K562 (cell line): ENCODE data around the gene PPTC7. TPM values are rescaled to one million over a fixed set of nuclear protein-coding genes. Genes with fewer than 3 reads are reported as not detected.

Source experiments
- ATAC-seq: fragments of 200-7000 bp; cut with Tn5 transposase; 3 replicates; pipeline ENCODE4 v1.9.1; 2020; ENCODE audit warnings: moderate library complexity
- BruUV-seq: library from RNA; stranded (reverse); fragments of 400-500 nt; replicated peaks from 2 replicates; lab custom pipeline; 2021; lab: Mats Ljungman, UMichigan
- CTCF ChIA-PET: fragments of 300-600 bp; formaldehyde crosslinking; extraction: SDS; loops from one replicate; lab custom pipeline; 2021; ENCODE audit warnings: low intra/inter-chr PET ratio; lab: Yijun Ruan, JAX
- POLR2A ChIA-PET: fragments of 300-600, 350-650 bp; sonication (Branson Sonifier 250); formaldehyde crosslinking; extraction: SDS; loops from one replicate; lab custom pipeline; 2021; ENCODE audit warnings: antibody characterized with exemption, inconsistent platforms; lab: Yijun Ruan, JAX
- DNase-seq, 4 experiments: peaks; one replicate each; pipeline versions ENCODE4 v3.0.0 to v3.0.0-alpha.2; 2011 to 2018; ENCODE audit warnings: low spot score in 3 of 4, mixed read lengths in 3 of 4; ENCODE audit errors: extremely low read depth in 1 of 4
- FAIRE-seq: peaks from 2 replicates; lab custom pipeline; 2011; peaks lifted over from hg19 to GRCh38; lab: Jason Lieb, UNC
- H2AFZ ChIP-seq: 2 replicates; pipeline ENCODE4 v1.6.0; 2011; ENCODE audit warnings: low read depth, low read length, control low read depth, inconsistent platforms
- H3K27ac ChIP-seq: fragments of 200-600 bp; 3 replicates; pipeline ENCODE4 v1.8.0; 2011; ENCODE audit warnings: low read depth, mild to moderate bottlenecking, control low read depth, inconsistent platforms, low read length, moderate library complexity, mixed read lengths; ENCODE audit errors: extremely low read depth
- H3K27me3 ChIP-seq, 2 experiments: fragments of 300-600 bp in 1 of 2; 2 replicates in 1 of 2; 3 replicates in 1 of 2; pipeline versions ENCODE4 v1.6.0 to v1.8.0; 2011; ENCODE audit warnings: inconsistent platforms in 2 of 2, low read length in 2 of 2, mild to moderate bottlenecking in 1 of 2, mixed read lengths in 1 of 2, moderate library complexity in 1 of 2; ENCODE audit not compliant: control insufficient read depth in 2 of 2, insufficient read depth in 2 of 2
- H3K36me3 ChIP-seq: fragments of 300-600 bp; 3 replicates; pipeline ENCODE4 v1.8.0; 2011; ENCODE audit warnings: mild to moderate bottlenecking, low read length, inconsistent platforms; ENCODE audit not compliant: control insufficient read depth, insufficient read depth
- H3K4me1 ChIP-seq, 2 experiments: fragments of 200-600 bp in 1 of 2; replicated peaks in 1 of 2; 2 replicates in 1 of 2; 3 replicates in 1 of 2; pipeline versions ENCODE4 v1.5.1 to v1.8.0; 2011; ENCODE audit warnings: inconsistent platforms in 2 of 2, low read length in 2 of 2, mild to moderate bottlenecking in 1 of 2, mixed read lengths in 1 of 2, moderate library complexity in 1 of 2; ENCODE audit not compliant: control insufficient read depth in 2 of 2, insufficient read depth in 2 of 2
- H3K4me2 ChIP-seq: 2 replicates; pipeline ENCODE4 v1.6.1; 2011; ENCODE audit warnings: low read length, control low read depth, inconsistent platforms, mixed read lengths; ENCODE audit not compliant: insufficient read depth
- H3K4me3 ChIP-seq: fragments of 200-600 bp; sonication (generic), shearing (Covaris generic); 2 replicates; pipeline ENCODE4 v1.5.1; 2016; ENCODE audit warnings: control low read depth, inconsistent platforms
- H3K79me2 ChIP-seq: fragments of 200-600 bp; 3 replicates; pipeline ENCODE4 v1.8.0; 2011; ENCODE audit warnings: low read length, inconsistent platforms; ENCODE audit not compliant: control insufficient read depth, insufficient read depth
- H3K9ac ChIP-seq, 2 experiments: 2 replicates each; pipeline versions ENCODE4 v1.6.0 to v1.6.1; 2011; ENCODE audit warnings: low read depth in 2 of 2, low read length in 2 of 2, control low read depth in 1 of 2, inconsistent platforms in 1 of 2, mild to moderate bottlenecking in 1 of 2, mixed read lengths in 1 of 2; ENCODE audit not compliant: insufficient read depth in 1 of 2
- H3K9me1 ChIP-seq: one replicate; pipeline ENCODE4 v1.6.0; 2011; ENCODE audit warnings: inconsistent platforms, mild to moderate bottlenecking, low read length, moderate library complexity; ENCODE audit not compliant: control insufficient read depth, insufficient read depth
- H3K9me3 ChIP-seq: replicated peaks from 2 replicates; pipeline ENCODE4 v1.5.1; 2011; ENCODE audit warnings: low read depth, low read length, inconsistent platforms; ENCODE audit not compliant: control insufficient read depth, insufficient read depth
- H4K20me1 ChIP-seq: replicated peaks from 2 replicates; pipeline ENCODE4 v1.6.1; 2011; ENCODE audit warnings: low read length, inconsistent platforms, mixed read lengths; ENCODE audit not compliant: control insufficient read depth, insufficient read depth
- ATF2 ChIP-seq: sonication (generic); formaldehyde crosslinking; IDR thresholded peaks from 2 replicates; pipeline ENCODE4 v1.8.1; 2022; ENCODE audit warnings: missing genetic modification reagents
- DDX20 ChIP-seq: fragments of 450-650 bp; IDR thresholded peaks from 2 replicates; pipeline ENCODE4 v1.6.1; 2016; ENCODE audit warnings: missing genetic modification characterization, low read depth, mild to moderate bottlenecking, missing compliant biosample characterization, moderate library complexity
- FOXA3 ChIP-seq, 2 experiments: fragments of 450-650 bp in 1 of 2; sonication (generic) in 1 of 2; formaldehyde crosslinking; IDR thresholded peaks in 1 of 2; conservative IDR thresholded peaks in 1 of 2; 2 replicates each; pipeline versions ENCODE4 v1.4.0 to v1.8.0; 2020 to 2022; ENCODE audit warnings: mild to moderate bottlenecking in 2 of 2, missing genetic modification reagents in 1 of 2
- GTF2B ChIP-seq: IDR thresholded peaks from 2 replicates; pipeline ENCODE4 v1.6.1; 2011; ENCODE audit not compliant: insufficient read length; ENCODE audit errors: extremely low read depth
- GTF2E2 ChIP-seq: fragments of 200-800 bp; sonication (Bioruptor generic); IDR thresholded peaks from 2 replicates; pipeline ENCODE4 v1.6.1; 2016; ENCODE audit warnings: missing genetic modification characterization, missing compliant biosample characterization
- HNRNPK ChIP-seq: fragments of 200-400 bp; formaldehyde crosslinking; IDR thresholded peaks from one replicate; pipeline ENCODE4 v1.6.1; 2018; ENCODE audit warnings: mild to moderate bottlenecking, low read depth, low read length; ENCODE audit not compliant: poor library complexity, severe bottlenecking
- KLF10 ChIP-seq: fragments of 250-450 bp; sonication (Bioruptor Pico); IDR thresholded peaks from 2 replicates; pipeline ENCODE4 v1.6.1; 2021; ENCODE audit warnings: matching md5 sums
- MXI1 ChIP-seq: IDR thresholded peaks from 2 replicates; pipeline ENCODE4 v1.6.1; 2011; ENCODE audit warnings: low read depth, mild to moderate bottlenecking, improper control_type of control experiment, low read length
- NFE2 ChIP-seq: IDR thresholded peaks from 2 replicates; pipeline ENCODE4 v1.6.1; 2014; ENCODE audit warnings: antibody characterized with exemption, low read depth
- NR2F6 ChIP-seq: fragments of 450-650 bp; formaldehyde crosslinking; IDR thresholded peaks from 2 replicates; pipeline ENCODE4 v1.4.0; 2020; ENCODE audit warnings: mild to moderate bottlenecking
- PML ChIP-seq: IDR thresholded peaks from 2 replicates; pipeline ENCODE4 v1.6.1; 2012; ENCODE audit warnings: low read length, inconsistent platforms
- SIRT6 ChIP-seq: IDR thresholded peaks from one replicate; pipeline ENCODE4 v1.6.1; 2012; ENCODE audit warnings: low read depth, mild to moderate bottlenecking, control low read depth, inconsistent platforms, low read length, moderate library complexity
- ZBTB26 ChIP-seq: fragments of 450-650 bp; formaldehyde crosslinking; IDR thresholded peaks from 2 replicates; pipeline ENCODE4 v1.4.0; 2022; ENCODE audit warnings: missing genetic modification characterization
- ZC3H8 ChIP-seq: fragments of 450-650 bp; IDR thresholded peaks from 2 replicates; pipeline ENCODE4 v1.6.1; 2017
- ZNF217 ChIP-seq: sonication (generic); formaldehyde crosslinking; IDR thresholded peaks from 2 replicates; pipeline ENCODE4 v1.8.0; 2022; ENCODE audit warnings: mild to moderate bottlenecking, missing genetic modification reagents
- ZNF354B ChIP-seq: fragments of 250-450 bp; sonication (Bioruptor Pico); IDR thresholded peaks from 2 replicates; pipeline ENCODE4 v1.4.0; 2020
- ZNF655 ChIP-seq: fragments of 250-450 bp; sonication (Bioruptor Pico); IDR thresholded peaks from 2 replicates; pipeline ENCODE4 v1.5.0; 2021
- ZNF668 ChIP-seq: fragments of 250-450 bp; sonication (Bioruptor Pico); IDR thresholded peaks from 2 replicates; pipeline ENCODE4 v1.8.0; 2022; ENCODE audit warnings: mild to moderate bottlenecking, inconsistent platforms
- ZNF696 ChIP-seq: fragments of 250-450 bp; sonication (Bioruptor Pico); conservative IDR thresholded peaks from 2 replicates; pipeline ENCODE4 v1.4.0; 2020; ENCODE audit warnings: mild to moderate bottlenecking, moderate library complexity
- WGBS: fragments of 100-300 bp; shearing (Covaris generic); methylation state at CpG from one replicate; pipeline ENCODE4 v1.1.6; 2016; ENCODE audit warnings: low coverage, mixed read lengths; ENCODE audit not compliant: insufficient coverage; ENCODE audit errors: missing lambda C conversion rate; 5-methylcytosine and 5-hydroxymethylcytosine counted together
- in situ Hi-C: fragments of 300-500 bp; cut with MboI; formaldehyde crosslinking; loops from 4 replicates; pipeline ENCODE4 v1.15.0; 2018; ENCODE audit warnings: inconsistent platforms, mixed read lengths
- intact Hi-C: fragments of 100-400 bp; cut with micrococcal nuclease; formaldehyde crosslinking; loops from 2 replicates; pipeline ENCODE4 v1.14.2; 2022
- polyA plus RNA-seq, 8 experiments: library from polyadenylated mRNA; depleted of rRNA in 4 of 8; stranded (reverse) in 5 of 8; unstranded in 3 of 8; fragments of >200 nt; fragmentation: Nextera tagmentation in 2 of 8; fragmentation: Illumina TruSeq in 1 of 8; extraction: Ambion mirVana in 2 of 8; extraction: Trizol in 1 of 8; gene quantifications; 2 replicates each; pipeline versions ENCODE4 v1.2.1 to v1.2.3, GENCODE V29; 2011 to 2014; ENCODE audit warnings: inconsistent platforms in 1 of 8, missing spikeins in 1 of 8
- total RNA-seq, 7 experiments: library from RNA; depleted of rRNA in 6 of 7; stranded (reverse); fragments of >200 nt in 6 of 7; fragmentation: Illumina TruSeq in 2 of 7; extraction: Trizol in 2 of 7; gene quantifications; 2 replicates each; pipeline versions ENCODE4 v1.2.1 to v1.2.3, GENCODE V29; 2011 to 2021; ENCODE audit warnings: low replicate concordance in 1 of 7

PPTC7 gene
- total and polyA plus RNA-seq, 9 of the 15 experiments (the other 6 are each of a cell fraction or from before 2014, with no cell fraction given): 2.6 to 23.1 (median 11.9) TPM

- ChIA-PET POLR2A (no interaction called here), CTCF (interaction anchor here (2.8 kb wide), 1 partner anchor 86 kb away, joined by 15 read pairs; no protein-coding TSS in a partner anchor)
- Histone ChIP-seq H3K36me3 (no peaks in the 10 kb centered on the region), H3K79me2 (no peaks in the 10 kb centered on the region), H3K4me1 (no peaks in the 10 kb centered on the region; a peak in 1 of 5 replicates), H3K27ac (no peak overlapping the region), H4K20me1 (no peaks in the 10 kb centered on the region), H3K4me3 (no peak overlapping the region), H3K4me2 (no peak overlapping the region), H3K9me1 (no peaks in the 10 kb centered on the region), H3K27me3 (no peaks in the 10 kb centered on the region), H3K9me3 (0 out of 2 replicates have a peak, but pooled peaks cover 1% of the 10 kb centered on the region), H2AFZ (no peak overlapping the region), H3K9ac (no peak overlapping the region)
- TF ChIP-seq ZNF354B (CRISPR knock-in tag): no peak
- TF ChIP-seq NR2F6: no peak
- no peak for TF ChIP-seq FOXA3 (CRISPR knock-in tag; conservative IDR thresholded peaks at IDR 0.05 in 1 of 2, IDR thresholded peaks at IDR 0.05 in 1 of 2)
- no peak for TF ChIP-seq ZNF668 (CRISPR knock-in tag)
- no peak for TF ChIP-seq HNRNPK
- no peak for TF ChIP-seq ATF2
- TF ChIP-seq ZBTB26 (CRISPR knock-in tag): no peak
- no peak for TF ChIP-seq ZNF696
- no peak for TF ChIP-seq MXI1
- no peak for TF ChIP-seq PML
- no peak for TF ChIP-seq GTF2B
- TF ChIP-seq ZNF217 (CRISPR knock-in tag): no peak
- TF ChIP-seq ZC3H8: no peak
- TF ChIP-seq KLF10 (CRISPR knock-in tag): no peak
- no peak for TF ChIP-seq GTF2E2 (tag)
- no peak for TF ChIP-seq ZNF655 (CRISPR knock-in tag)
- no peak for TF ChIP-seq SIRT6
- no peak for TF ChIP-seq DDX20
- TF ChIP-seq NFE2: no peak
- DNase-seq: no peak
- no peak for FAIRE-seq
- in situ Hi-C loops (loop anchor here (5.0 kb wide), 1 partner anchor 88 kb away; no protein-coding TSS in a partner anchor), intact Hi-C loops (loop anchor here (5.0 kb wide), 1 partner anchor 313 kb away; no protein-coding TSS in a partner anchor)
- ATAC-seq: no peak
- WGBS: 14% methylated on average over 1 of the region's 1 CpG
- no TSS peak for BruUV-seq
These were observed 68.8 kb downstream of the PPTC7 start for GRCh38 chr12:110514363-110514762.
